Measurements from ENCODE around the gene RCVRN. TPM values are rescaled to one million over a fixed set of nuclear protein-coding genes. Genes with fewer than 3 reads are reported as not detected.

RCVRN gene
- total RNA-seq, 1 experiment from 2014 or later, result not detected

DNA sequence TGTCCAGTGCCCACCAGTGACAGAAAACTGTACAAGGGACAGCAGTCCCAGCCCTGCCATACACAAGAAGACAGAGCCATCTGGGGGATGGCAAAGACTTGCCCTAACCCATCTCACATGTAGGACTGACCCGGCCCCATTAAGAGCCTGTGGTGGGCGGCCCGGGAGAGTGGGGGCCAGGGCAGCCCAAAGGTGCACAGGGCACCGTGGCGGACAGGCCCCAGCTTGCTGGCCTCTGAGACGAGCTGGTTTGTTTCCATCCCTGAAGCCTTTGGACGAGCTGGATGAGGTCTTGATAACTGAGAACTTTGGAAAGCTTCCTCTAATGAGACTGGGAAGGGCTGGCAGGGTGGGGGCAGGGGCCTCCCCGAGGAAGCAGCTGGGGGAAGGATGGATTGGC lies 11.0 kb upstream of the RCVRN start:
- no CpG with 5 or more reads among the region's 8 CpGs for WGBS (ENCODE audit: extremely low coverage, insufficient read length, low lambda C conversion rate)
- Mint-ChIP-seq H3K4me1 (peaks cover 0 to 2% of the 10 kb centered on the region in 2 experiments; a peak in 2 of 4 replicates), H3K27ac (no peak overlapping the region; a peak in 1 of 7 replicates), H3K4me3 (no peak overlapping the region), H3K36me3 (ENCODE audit: insufficient read depth in 1 of 3, low read depth in 3 of 3) (no peaks in the 10 kb centered on the region), H3K9me3 (no peaks in the 10 kb centered on the region), H3K27me3 (ENCODE audit: low read depth) (peaks cover 2% of the 10 kb centered on the region)
- no peak overlapping the region for H2AFZ ChIP-seq (ENCODE audit: low read length)
- H4K5ac ChIP-seq (ENCODE audit: insufficient read length, low read depth, low read length), result no peak overlapping the region
- H3K27ac ChIP-seq (ENCODE audit: insufficient read length, low read depth, low read length), result no peak overlapping the region
- TF ChIP-seq, protein P1, sequence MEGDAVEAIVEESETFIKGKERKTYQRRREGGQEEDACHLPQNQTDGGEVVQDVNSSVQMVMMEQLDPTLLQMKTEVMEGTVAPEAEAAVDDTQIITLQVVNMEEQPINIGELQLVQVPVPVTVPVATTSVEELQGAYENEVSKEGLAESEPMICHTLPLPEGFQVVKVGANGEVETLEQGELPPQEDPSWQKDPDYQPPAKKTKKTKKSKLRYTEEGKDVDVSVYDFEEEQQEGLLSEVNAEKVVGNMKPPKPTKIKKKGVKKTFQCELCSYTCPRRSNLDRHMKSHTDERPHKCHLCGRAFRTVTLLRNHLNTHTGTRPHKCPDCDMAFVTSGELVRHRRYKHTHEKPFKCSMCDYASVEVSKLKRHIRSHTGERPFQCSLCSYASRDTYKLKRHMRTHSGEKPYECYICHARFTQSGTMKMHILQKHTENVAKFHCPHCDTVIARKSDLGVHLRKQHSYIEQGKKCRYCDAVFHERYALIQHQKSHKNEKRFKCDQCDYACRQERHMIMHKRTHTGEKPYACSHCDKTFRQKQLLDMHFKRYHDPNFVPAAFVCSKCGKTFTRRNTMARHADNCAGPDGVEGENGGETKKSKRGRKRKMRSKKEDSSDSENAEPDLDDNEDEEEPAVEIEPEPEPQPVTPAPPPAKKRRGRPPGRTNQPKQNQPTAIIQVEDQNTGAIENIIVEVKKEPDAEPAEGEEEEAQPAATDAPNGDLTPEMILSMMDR (conservative IDR thresholded peaks at IDR 0.05), result no peak
- H3K79me1 ChIP-seq (ENCODE audit: insufficient read depth, low read depth, low read length, poor library complexity, severe bottlenecking), result no peaks in the 10 kb centered on the region
- H3K9ac ChIP-seq (ENCODE audit: extremely low read depth, insufficient read length, low read length), result no peak overlapping the region
- H2BK15ac ChIP-seq (ENCODE audit: low read depth, low read length), result no peak overlapping the region
- no peaks in the 10 kb centered on the region for H3K9me3 ChIP-seq (ENCODE audit: control insufficient read depth, low read depth, low read length)
- H3K4ac ChIP-seq (ENCODE audit: low read depth, low read length), result no peak overlapping the region
- DNase-seq, result no peak
- no peak overlapping the region for H4K8ac ChIP-seq (replicated peaks; ENCODE audit: insufficient read length, low read depth, low read length)
- H3K27me3 ChIP-seq (ENCODE audit: insufficient read depth, low read length), result no peaks in the 10 kb centered on the region
- no peak overlapping the region for H3K4me2 ChIP-seq (ENCODE audit: insufficient read depth, insufficient read length, low read length)
- no peak overlapping the region for H2BK20ac ChIP-seq (ENCODE audit: low read depth, low read length, poor library complexity, severe bottlenecking)
- H3K4me1 ChIP-seq (ENCODE audit: insufficient read depth, low read length), result no peaks in the 10 kb centered on the region
- no peak overlapping the region for H3K56ac ChIP-seq (ENCODE audit: insufficient read length, low read depth, low read length)
- no peaks in the 10 kb centered on the region for H4K20me1 ChIP-seq (ENCODE audit: control insufficient read depth, insufficient read depth, insufficient read length)
- H2BK5ac ChIP-seq (ENCODE audit: insufficient read length, low read length), result no peak overlapping the region
- no peaks in the 10 kb centered on the region for H3K23me2 ChIP-seq (ENCODE audit: insufficient read length, low read depth, low read length, poor library complexity, severe bottlenecking)
- H3K79me2 ChIP-seq (ENCODE audit: insufficient read depth, low read length), result no peaks in the 10 kb centered on the region
- no peak overlapping the region for H3K18ac ChIP-seq (ENCODE audit: insufficient read length, low read depth, low read length)
- no peak overlapping the region for H2BK12ac ChIP-seq (ENCODE audit: insufficient read length, low read depth, low read length)
- H4K91ac ChIP-seq (ENCODE audit: insufficient read length, low read depth, low read length), result no peak overlapping the region
- H2AK5ac ChIP-seq (ENCODE audit: insufficient read length, low read length), result no peak overlapping the region
- H2BK120ac ChIP-seq (ENCODE audit: low read depth, low read length, poor library complexity, severe bottlenecking), result no peak overlapping the region
- no peak overlapping the region for H3K23ac ChIP-seq (ENCODE audit: insufficient read length, low read depth, low read length)
- H3K14ac ChIP-seq (ENCODE audit: insufficient read depth, low read length), result no peak overlapping the region
- no peak overlapping the region for H3T11ph ChIP-seq (ENCODE audit: low read length)

Measured in H9 (cell line).